CD4-positive, CD25-positive, alpha-beta regulatory T cell (primary cell): ENCODE results near the gene TGM2. TPM values are rescaled to one million over a fixed set of nuclear protein-coding genes. Genes with fewer than 3 reads are reported as not detected.

Experiments used
- ATAC-seq, 2 donors: fragments of 150-1000 bp; cut with Tn5 transposase; one replicate each; pipeline ENCODE4 v1.10.0; 2021; ENCODE audit warnings: low read depth in 2 of 2, moderate number of reproducible peaks in 2 of 2, moderate library complexity in 1 of 2
- DNase-seq, 3 donors: peaks; one replicate each; pipeline versions ENCODE4 v3.0.0 to v3.0.0-alpha.2; 2012 to 2022; ENCODE audit warnings: mixed read lengths in 1 of 3
- H3K27ac ChIP-seq: one replicate; pipeline ENCODE4 v1.7.0; 2013; ENCODE audit warnings: mild to moderate bottlenecking, low read length; ENCODE audit not compliant: insufficient read depth, poor library complexity, severe bottlenecking
- H3K27me3 ChIP-seq: one replicate; pipeline ENCODE4 v1.7.0; 2013; ENCODE audit warnings: low read length; ENCODE audit not compliant: control insufficient read depth, insufficient read depth
- H3K36me3 ChIP-seq: one replicate; pipeline ENCODE4 v1.7.0; 2013; ENCODE audit warnings: mild to moderate bottlenecking, low read length, moderate library complexity; ENCODE audit not compliant: control insufficient read depth, insufficient read depth
- H3K4me1 ChIP-seq: 2 replicates; pipeline ENCODE4 v1.7.0; 2013; ENCODE audit warnings: mild to moderate bottlenecking, low read length; ENCODE audit not compliant: insufficient read depth, control insufficient read depth, poor library complexity, severe bottlenecking
- H3K4me3 ChIP-seq: one replicate; pipeline ENCODE4 v1.7.0; 2013; ENCODE audit warnings: low read depth, mild to moderate bottlenecking, low read length, moderate library complexity
- H3K9me3 ChIP-seq, 2 experiments: 1 replicate in 1 of 2; 2 replicates in 1 of 2; pipeline ENCODE4 v1.7.0; 2013; ENCODE audit warnings: low read length in 2 of 2, mild to moderate bottlenecking in 1 of 2, moderate library complexity in 1 of 2; ENCODE audit not compliant: control insufficient read depth in 2 of 2
- H3K27ac Mint-ChIP-seq, 3 donors: one replicate each; pipeline ENCODE4 v1.8.0; 2020 to 2022; ENCODE audit warnings: mild to moderate bottlenecking in 3 of 3, mixed read lengths in 3 of 3, moderate library complexity in 2 of 3
- H3K27me3 Mint-ChIP-seq: one replicate; pipeline ENCODE4 v1.8.0; 2022; ENCODE audit warnings: mild to moderate bottlenecking, mixed read lengths
- H3K36me3 Mint-ChIP-seq: one replicate; pipeline ENCODE4 v1.8.0; 2020; ENCODE audit warnings: mixed read lengths
- H3K4me1 Mint-ChIP-seq, 4 donors: one replicate each; pipeline ENCODE4 v1.8.0; 2020 to 2022; ENCODE audit warnings: mixed read lengths in 4 of 4, mild to moderate bottlenecking in 1 of 4
- H3K4me3 Mint-ChIP-seq, 4 donors: one replicate each; pipeline ENCODE4 v1.8.0; 2020 to 2022; ENCODE audit warnings: mild to moderate bottlenecking in 4 of 4, mixed read lengths in 4 of 4, moderate library complexity in 3 of 4
- H3K9me3 Mint-ChIP-seq, 7 donors: one replicate each; pipeline ENCODE4 v1.8.0; 2020 to 2022; ENCODE audit warnings: mixed read lengths in 7 of 7, mild to moderate bottlenecking in 3 of 7, moderate library complexity in 2 of 7
- polyA plus RNA-seq, 4 donors: library from polyadenylated mRNA; unstranded; fragments of 300-500 nt; fragmentation: Illumina TruSeq; gene quantifications; one replicate each; pipeline ENCODE4 v1.2.3, GENCODE V29; 2021
- total RNA-seq: library from RNA; stranded (reverse); gene quantifications from one replicate; pipeline ENCODE4 v1.2.3, GENCODE V29; 2022

Gene TGM2
- total and polyA plus RNA-seq, 5 donors from 2014 or later: 0.13 TPM; not detected in 4

DNA sequence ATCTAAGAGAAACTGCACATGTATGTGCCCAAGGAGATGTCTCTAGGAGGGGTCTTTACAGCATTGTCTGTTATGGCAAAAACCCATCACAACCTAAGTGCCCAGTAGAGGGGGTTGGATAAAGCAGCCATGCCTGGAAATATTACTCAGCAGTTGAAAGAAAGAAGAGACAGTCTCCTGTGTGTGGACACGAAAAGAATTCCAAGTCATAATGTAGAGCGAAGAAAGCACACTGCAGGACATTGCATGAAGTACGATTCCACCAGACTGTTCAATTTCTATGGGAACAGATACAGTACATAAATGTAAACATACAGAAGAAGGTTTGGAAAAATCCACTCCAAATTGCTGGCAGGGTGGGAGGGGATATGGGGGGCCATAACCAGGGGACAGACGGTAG lies 7.3 kb upstream of the TGM2 start:
- no peaks in the 10 kb centered on the region for H3K9me3 ChIP-seq
- peaks cover 0 to 3% (median 0%) of the 10 kb centered on the region in 4 donors for H3K4me1 Mint-ChIP-seq
- ATAC-seq: no peak
- no peaks in the 10 kb centered on the region for H3K36me3 ChIP-seq
- no peak for DNase-seq
- no peak overlapping the region for H3K27ac Mint-ChIP-seq
- H3K4me3 ChIP-seq: no peak overlapping the region
- no peaks in the 10 kb centered on the region for H3K27me3 ChIP-seq
- peaks cover 5% of the 10 kb centered on the region for H3K27me3 Mint-ChIP-seq
- no peaks in the 10 kb centered on the region for H3K4me1 ChIP-seq
- H3K27ac ChIP-seq: no peak overlapping the region
- H3K4me3 Mint-ChIP-seq: no peak overlapping the region
- no peaks in the 10 kb centered on the region for H3K9me3 Mint-ChIP-seq
- H3K36me3 Mint-ChIP-seq: no peaks in the 10 kb centered on the region

DNA sequence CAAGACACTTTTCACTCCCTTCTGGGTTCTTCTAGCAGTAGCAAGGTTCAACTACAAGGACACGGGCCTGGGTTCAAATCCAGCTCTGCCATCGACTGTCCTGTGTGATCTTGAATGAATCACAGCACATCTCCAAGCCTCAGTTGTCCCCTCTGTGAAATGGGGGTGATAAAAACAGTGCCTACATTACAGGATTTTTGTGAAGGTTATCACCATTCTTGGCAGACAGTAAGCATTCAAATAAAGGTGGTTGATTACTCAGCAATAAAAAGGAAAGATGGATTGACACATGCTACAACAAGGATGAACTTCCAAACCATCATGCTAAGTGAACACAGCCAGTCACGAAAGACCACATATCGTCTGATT lies 6.6 kb upstream of the TGM2 start:
- H3K27me3 ChIP-seq: no peaks in the 10 kb centered on the region
- no peaks in the 10 kb centered on the region for H3K4me1 ChIP-seq
- H3K4me3 ChIP-seq: no peak overlapping the region
- H3K9me3 Mint-ChIP-seq: no peaks in the 10 kb centered on the region
- H3K36me3 ChIP-seq: no peaks in the 10 kb centered on the region
- no peak for DNase-seq
- no peak overlapping the region for H3K27ac Mint-ChIP-seq
- H3K27ac ChIP-seq: no peak overlapping the region
- peaks cover 0 to 3% (median 0%) of the 10 kb centered on the region in 4 donors for H3K4me1 Mint-ChIP-seq
- no peak overlapping the region for H3K4me3 Mint-ChIP-seq
- peaks cover 5% of the 10 kb centered on the region for H3K27me3 Mint-ChIP-seq
- no peaks in the 10 kb centered on the region for H3K9me3 ChIP-seq
- no peak for ATAC-seq
- no peaks in the 10 kb centered on the region for H3K36me3 Mint-ChIP-seq

DNA sequence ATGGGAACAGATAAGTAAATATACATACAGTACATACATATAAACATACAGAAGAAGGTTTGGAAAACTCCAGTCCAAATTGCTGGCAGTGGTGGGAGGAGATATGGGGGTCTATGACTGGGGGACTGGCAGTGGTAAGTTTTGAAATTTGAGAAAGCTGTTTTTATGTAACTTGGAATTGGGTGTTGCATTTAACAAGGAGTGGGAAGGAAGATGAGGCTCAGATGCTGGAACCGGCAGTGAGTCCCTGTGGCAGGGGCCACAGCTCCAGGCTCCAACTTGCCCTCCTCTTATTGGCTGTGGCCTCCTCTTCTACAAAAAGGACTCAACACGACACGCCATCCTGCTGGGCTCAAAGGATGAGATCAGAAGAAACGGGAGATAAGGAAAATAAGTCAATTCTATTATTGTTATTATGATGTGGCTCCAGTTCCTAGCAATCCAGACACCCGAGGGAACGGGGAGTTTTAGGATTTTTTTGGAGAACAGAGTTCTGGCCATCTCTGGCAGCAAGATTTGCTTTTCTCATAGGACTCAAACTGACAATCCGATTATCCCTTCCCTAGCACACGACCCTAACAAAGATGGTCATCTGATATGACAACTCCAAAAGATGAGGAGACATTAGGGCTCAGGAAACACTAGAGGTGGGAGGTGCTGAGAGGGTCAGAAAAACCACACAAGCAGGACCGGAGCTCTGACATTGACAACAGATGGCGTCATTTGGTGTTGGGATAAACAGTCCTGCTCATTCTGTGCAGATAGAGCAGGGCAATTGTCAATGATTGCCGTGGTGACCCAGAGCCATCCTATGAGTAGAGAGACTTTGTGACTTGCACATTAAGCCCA lies 6.0 kb upstream of the TGM2 start:
- Mint-ChIP-seq H3K4me3 (no peak overlapping the region), H3K27ac (no peak overlapping the region), H3K4me1 (peaks cover 0 to 6% (median 0%) of the 10 kb centered on the region in 4 donors), H3K27me3 (peaks cover 9% of the 10 kb centered on the region), H3K36me3 (no peaks in the 10 kb centered on the region), H3K9me3 (no peaks in the 10 kb centered on the region)
- no peak for ATAC-seq
- H3K4me3 ChIP-seq: no peak overlapping the region
- no peak for DNase-seq
- H3K27me3 ChIP-seq: no peaks in the 10 kb centered on the region
- H3K27ac ChIP-seq: no peak overlapping the region
- no peaks in the 10 kb centered on the region for H3K4me1 ChIP-seq
- no peaks in the 10 kb centered on the region for H3K36me3 ChIP-seq
- H3K9me3 ChIP-seq: no peaks in the 10 kb centered on the region

DNA sequence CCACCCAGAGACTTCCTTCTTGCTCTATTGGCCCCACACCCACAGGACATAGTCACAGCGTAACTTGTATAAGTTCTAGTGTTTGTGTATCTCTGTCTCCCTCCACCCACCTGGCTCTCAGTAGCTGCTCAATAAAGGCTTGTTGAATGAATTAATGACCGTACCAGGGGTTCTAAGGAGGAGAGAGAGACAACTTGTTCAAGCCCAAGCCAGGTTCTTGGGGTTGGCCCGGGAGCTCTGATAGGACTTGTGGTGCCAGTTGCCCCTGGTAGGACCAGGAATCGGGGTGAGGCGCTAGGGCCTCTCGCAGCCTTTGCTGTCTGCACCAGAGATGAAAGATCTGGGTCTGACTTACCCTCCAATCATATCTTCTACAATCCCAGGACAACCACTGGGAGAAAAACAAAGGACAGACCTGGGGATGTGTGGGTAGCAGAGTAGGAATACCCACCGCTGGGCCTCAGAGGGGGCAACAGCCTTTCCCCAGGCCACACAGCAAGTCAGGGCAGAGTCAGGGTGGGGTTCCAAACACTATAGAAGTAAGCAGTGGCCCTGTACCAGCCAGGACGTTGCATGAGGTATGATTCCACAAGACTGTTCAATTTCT lies 5.3 kb upstream of the TGM2 start:
- DNase-seq (no peak), ATAC-seq (no peak)
- Mint-ChIP-seq H3K9me3 (no peaks in the 10 kb centered on the region), H3K36me3 (no peaks in the 10 kb centered on the region), H3K27me3 (peaks cover 9% of the 10 kb centered on the region), H3K4me3 (no peak overlapping the region), H3K4me1 (peaks cover 0 to 9% (median under 1%) of the 10 kb centered on the region in 4 donors), H3K27ac (no peak overlapping the region)
- Histone ChIP-seq H3K9me3 (no peaks in the 10 kb centered on the region), H3K4me1 (no peaks in the 10 kb centered on the region), H3K36me3 (no peaks in the 10 kb centered on the region), H3K27me3 (no peaks in the 10 kb centered on the region), H3K4me3 (no peak overlapping the region), H3K27ac (no peak overlapping the region)

DNA sequence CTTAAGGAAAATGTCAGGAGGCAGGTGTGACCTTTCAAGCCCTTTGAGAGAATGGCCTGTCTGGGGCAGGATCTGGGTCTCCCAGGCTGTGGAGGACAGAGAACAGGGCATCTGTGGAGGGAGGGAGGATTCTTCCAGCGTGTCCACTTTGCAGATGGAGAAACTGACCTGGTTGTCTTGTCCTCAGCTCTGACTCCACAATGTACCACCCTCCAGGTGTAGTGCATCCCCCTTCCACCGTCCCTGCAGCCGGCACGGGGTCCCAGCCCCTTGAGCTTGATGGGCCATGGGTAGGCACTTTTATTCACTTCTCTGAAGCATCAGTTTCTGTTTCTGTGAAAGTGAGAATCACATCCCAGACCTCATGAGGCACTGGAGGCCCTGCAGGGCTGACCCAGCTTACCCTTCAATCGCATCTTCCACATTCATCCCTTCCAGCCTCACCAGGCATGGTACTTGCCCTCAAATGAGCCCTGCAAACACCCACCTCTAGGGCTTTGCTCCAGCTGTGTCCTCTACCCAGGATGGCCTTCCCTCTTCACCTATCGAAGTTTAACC lies 4.6 kb upstream of the TGM2 start:
- Mint-ChIP-seq H3K27me3 (peaks cover 9% of the 10 kb centered on the region), H3K36me3 (no peaks in the 10 kb centered on the region), H3K9me3 (no peaks in the 10 kb centered on the region), H3K4me1 (peaks cover 0 to 10% (median under 1%) of the 10 kb centered on the region in 4 donors), H3K4me3 (no peak overlapping the region), H3K27ac (no peak overlapping the region)
- no peak for ATAC-seq
- Histone ChIP-seq H3K36me3 (no peaks in the 10 kb centered on the region), H3K9me3 (no peaks in the 10 kb centered on the region), H3K27me3 (peaks cover 2% of the 10 kb centered on the region), H3K4me3 (no peak overlapping the region), H3K4me1 (no peaks in the 10 kb centered on the region), H3K27ac (no peak overlapping the region)
- no peak for DNase-seq

DNA sequence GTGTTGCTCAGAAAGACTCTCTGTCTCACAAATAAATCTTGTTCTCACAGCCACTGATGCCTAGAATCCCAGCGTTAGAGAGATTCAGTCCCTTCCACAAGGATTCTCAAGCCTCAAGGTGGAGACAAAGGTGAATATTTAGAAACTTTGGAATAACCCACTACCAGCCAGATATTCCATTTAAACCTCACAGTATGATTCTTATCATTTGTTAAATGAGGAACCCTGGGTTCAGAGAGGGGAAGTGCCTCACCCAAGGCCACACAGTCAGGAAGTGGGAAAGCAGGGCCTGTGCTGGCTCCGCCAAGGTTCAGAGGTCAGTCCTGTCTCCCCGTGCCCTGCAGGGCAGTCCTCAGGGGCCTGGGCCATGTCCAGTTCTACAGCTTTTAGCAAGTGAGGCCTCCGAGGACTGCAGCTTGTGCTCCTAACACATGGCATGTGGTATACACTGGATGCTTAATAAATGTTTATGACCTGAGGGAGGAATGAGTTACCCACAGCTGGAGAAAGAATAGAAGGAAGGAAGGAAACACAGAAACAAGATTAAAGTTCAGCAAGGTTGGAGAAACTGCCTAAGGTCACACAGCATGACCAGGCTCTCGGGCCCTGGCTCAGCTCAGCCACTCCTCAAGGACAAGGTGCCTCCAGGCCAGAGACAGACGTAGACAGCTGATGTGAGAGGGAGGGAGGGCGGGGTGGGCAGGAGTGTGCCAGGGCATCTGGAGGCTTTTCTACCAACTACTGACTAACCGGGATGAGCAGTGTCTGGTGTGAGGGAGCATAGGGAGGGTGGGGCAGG lies 3.9 kb upstream of the TGM2 start:
- no peak overlapping the region for H3K27ac Mint-ChIP-seq
- no peak for DNase-seq
- no peaks in the 10 kb centered on the region for H3K9me3 ChIP-seq
- H3K36me3 Mint-ChIP-seq: no peaks in the 10 kb centered on the region
- no peak overlapping the region for H3K27ac ChIP-seq
- no peaks in the 10 kb centered on the region for H3K4me1 ChIP-seq
- H3K4me3 Mint-ChIP-seq: no peak overlapping the region
- H3K4me1 Mint-ChIP-seq: peaks cover 0 to 10% (median under 1%) of the 10 kb centered on the region in 4 donors
- H3K9me3 Mint-ChIP-seq: no peaks in the 10 kb centered on the region
- peaks cover 8% of the 10 kb centered on the region for H3K27me3 Mint-ChIP-seq
- no peak for ATAC-seq
- H3K36me3 ChIP-seq: no peaks in the 10 kb centered on the region
- no peak overlapping the region for H3K4me3 ChIP-seq
- peaks cover 3% of the 10 kb centered on the region for H3K27me3 ChIP-seq

DNA sequence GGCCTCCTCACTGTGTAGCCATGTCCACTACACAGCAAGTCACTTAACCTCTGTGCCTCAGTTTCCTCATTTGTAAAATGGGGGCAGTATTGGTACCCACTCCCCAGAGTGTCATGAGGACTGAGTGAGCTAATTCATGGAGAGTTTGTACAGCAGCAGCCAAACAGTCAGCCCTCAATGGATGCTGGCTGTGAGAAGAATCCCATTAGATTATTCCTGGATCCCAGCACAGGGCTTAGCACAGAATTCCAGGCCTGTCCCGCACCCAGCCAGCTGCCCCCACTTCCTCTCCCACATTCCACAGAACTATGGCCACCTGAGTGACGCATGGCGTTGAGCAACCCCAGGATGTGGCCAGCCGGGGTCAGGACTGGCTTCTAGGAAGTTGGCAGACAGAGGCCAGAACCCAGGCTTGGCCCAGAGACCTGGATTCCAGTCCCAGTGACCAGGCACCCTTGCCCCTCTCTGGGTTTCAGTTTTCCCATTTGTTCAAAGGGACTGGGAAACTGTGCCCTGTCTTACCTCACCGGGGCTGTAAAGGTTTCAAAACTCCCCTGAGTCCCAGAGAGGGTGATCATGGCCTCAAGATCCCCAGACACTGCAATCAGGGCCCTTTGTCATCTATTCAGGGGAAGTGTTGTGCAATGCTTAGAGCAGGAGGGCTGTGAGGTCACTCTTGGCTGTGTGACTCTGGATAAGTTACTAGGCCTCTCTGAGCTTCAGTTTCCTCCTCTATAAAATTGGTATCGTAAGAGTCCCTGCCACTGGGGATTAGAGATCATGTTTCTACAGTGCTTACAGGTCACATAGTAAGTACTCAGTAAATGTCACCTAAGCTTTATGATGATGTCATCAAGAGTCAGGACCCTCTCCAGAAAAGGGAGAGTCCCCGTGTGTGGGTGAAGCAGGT lies 3.0 kb upstream of the TGM2 start:
- no peak for DNase-seq
- Mint-ChIP-seq H3K4me1 (peaks cover 0 to 10% (median under 1%) of the 10 kb centered on the region in 4 donors), H3K27ac (no peak overlapping the region), H3K36me3 (no peaks in the 10 kb centered on the region), H3K27me3 (peaks cover 9% of the 10 kb centered on the region), H3K9me3 (no peaks in the 10 kb centered on the region), H3K4me3 (no peak overlapping the region)
- ATAC-seq: no peak
- Histone ChIP-seq H3K36me3 (no peaks in the 10 kb centered on the region), H3K9me3 (no peaks in the 10 kb centered on the region), H3K4me3 (no peak overlapping the region), H3K27ac (no peak overlapping the region), H3K27me3 (peaks cover 3% of the 10 kb centered on the region), H3K4me1 (no peaks in the 10 kb centered on the region)
